Prostate gland (tissue), 2 donors: ENCODE results near the gene CCNH. TPM values are rescaled to one million over a fixed set of nuclear protein-coding genes. Genes with fewer than 3 reads are reported as not detected.

Experiments
- DNase-seq: peaks from one replicate; pipeline ENCODE4 v3.0.0-alpha.2; 2019; ENCODE audit warnings: low spot score
- H3K27ac ChIP-seq, 2 donors: fragments of 200-600 bp; sonication (generic); 2 replicates each; pipeline ENCODE4 v1.5.1; 2017 to 2019
- H3K27me3 ChIP-seq: fragments of 200-600 bp; sonication (generic); replicated peaks from 2 replicates; pipeline ENCODE4 v1.5.1; 2019; ENCODE audit not compliant: insufficient read depth
- H3K36me3 ChIP-seq, 2 donors: fragments of 200-600 bp; sonication (generic); 1 replicate in 1 of 2; 2 replicates in 1 of 2; pipeline versions ENCODE4 v1.5.1 to v1.8.1; 2017 to 2019
- H3K4me1 ChIP-seq: fragments of 200-600 bp; sonication (generic); replicated peaks from 2 replicates; pipeline ENCODE4 v1.5.1; 2019
- H3K4me3 ChIP-seq, 2 donors: fragments of 200-600 bp; sonication (generic); 2 replicates each; pipeline ENCODE4 v1.5.1; 2017 to 2019
- H3K9me3 ChIP-seq: fragments of 200-600 bp; sonication (generic); 2 replicates; pipeline ENCODE4 v1.5.1; 2017
- CTCF ChIP-seq, 4 experiments: fragments of 200-600 bp in 2 of 4; fragments of 450-650 bp in 2 of 4; sonication (generic) in 2 of 4; IDR thresholded peaks; 1 replicate in 3 of 4; 2 replicates in 1 of 4; pipeline ENCODE4 v1.5.1; 2016 to 2019; ENCODE audit warnings: antibody characterized with exemption in 4 of 4, mild to moderate bottlenecking in 2 of 4, moderate library complexity in 2 of 4
- POLR2A ChIP-seq: fragments of 450-650 bp; IDR thresholded peaks from one replicate; pipeline ENCODE4 v1.6.1; 2016; ENCODE audit warnings: antibody characterized with exemption, mild to moderate bottlenecking
- POLR2AphosphoS5 ChIP-seq: sonication (generic); formaldehyde crosslinking; IDR thresholded peaks from one replicate; pipeline ENCODE4 v1.6.1; 2017; ENCODE audit warnings: antibody characterized with exemption
- WGBS: methylation state at CpG from one replicate; pipeline ENCODE4 v1.1.5; 2018; 5-methylcytosine and 5-hydroxymethylcytosine counted together
- intact Hi-C: fragments of 100-400 bp; cut with DNase I; formaldehyde crosslinking; loops from one replicate; pipeline ENCODE4 v1.14.2; 2022
- total RNA-seq, 2 donors: library from RNA; depleted of rRNA; stranded (reverse); fragments of >200 nt; gene quantifications; one replicate each; pipeline ENCODE4 v1.1.0, GENCODE V29; 2016

Gene CCNH
- total RNA-seq, 2 donors from 2014 or later = 62.8 to 87.6 TPM

GRCh38 chr5:87382224-87382623, 30.5 kb downstream of the CCNH start:
- Histone ChIP-seq H3K9me3 (no peaks in the 10 kb centered on the region), H3K36me3 (no peaks in the 10 kb centered on the region), H3K27me3 (no peaks in the 10 kb centered on the region), H3K4me1 (no peaks in the 10 kb centered on the region), H3K4me3 (no peak overlapping the region), H3K27ac (no peak overlapping the region)
- DNase-seq = no peak
- WGBS = 98% methylated on average over 1 of the region's 1 CpG
- TF ChIP-seq CTCF (IDR thresholded peaks at IDR 0.05) (no peak), POLR2AphosphoS5 (no peak), POLR2A (no peak)
- intact Hi-C loops = no loop called here

GRCh38 chr5:87372705-87373104, 40.0 kb downstream of the CCNH start:
- TF ChIP-seq POLR2AphosphoS5 (no peak), POLR2A (no peak), CTCF (IDR thresholded peaks at IDR 0.05) (no peak)
- H3K27ac ChIP-seq = no peak overlapping the region
- 62% methylated on average over 2 of the region's 2 CpGs for whole genome bisulfite sequencing
- intact Hi-C loops = no loop called here
- H3K9me3 ChIP-seq = no peaks in the 10 kb centered on the region
- H3K4me1 ChIP-seq = peaks cover 4% of the 10 kb centered on the region
- H3K36me3 ChIP-seq = no peaks in the 10 kb centered on the region
- H3K4me3 ChIP-seq = no peak overlapping the region
- DNase-seq = no peak
- H3K27me3 ChIP-seq = no peaks in the 10 kb centered on the region

DNA sequence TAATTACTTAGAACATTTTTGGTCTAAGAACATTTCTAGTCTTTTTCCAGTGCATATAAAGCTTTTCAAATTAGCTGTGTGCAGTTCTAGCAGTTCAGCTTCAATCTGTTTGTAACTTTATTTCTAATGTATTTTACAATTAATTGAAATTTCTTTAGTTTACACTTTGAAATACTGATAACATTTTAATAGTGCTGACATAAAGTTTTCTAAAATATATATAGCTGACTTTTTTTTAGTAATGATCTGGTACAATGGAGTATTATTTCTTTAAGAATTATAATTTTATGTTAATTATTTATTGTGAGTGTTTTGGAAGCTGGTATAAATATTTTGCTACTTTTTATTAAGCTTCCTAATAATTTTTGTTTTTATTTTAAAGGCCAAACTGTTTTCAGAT, 43.3 kb downstream of the CCNH start:
- no peaks in the 10 kb centered on the region for H3K27me3 ChIP-seq
- no peak for DNase-seq
- H3K9me3 ChIP-seq = no peaks in the 10 kb centered on the region
- peaks cover 4% of the 10 kb centered on the region for H3K4me1 ChIP-seq
- intact Hi-C loops = no loop called here
- no peak overlapping the region for H3K4me3 ChIP-seq
- H3K27ac ChIP-seq = no peak overlapping the region
- no peaks in the 10 kb centered on the region for H3K36me3 ChIP-seq
- TF ChIP-seq POLR2A (no peak), CTCF (IDR thresholded peaks at IDR 0.05) (no peak), POLR2AphosphoS5 (no peak)

DNA sequence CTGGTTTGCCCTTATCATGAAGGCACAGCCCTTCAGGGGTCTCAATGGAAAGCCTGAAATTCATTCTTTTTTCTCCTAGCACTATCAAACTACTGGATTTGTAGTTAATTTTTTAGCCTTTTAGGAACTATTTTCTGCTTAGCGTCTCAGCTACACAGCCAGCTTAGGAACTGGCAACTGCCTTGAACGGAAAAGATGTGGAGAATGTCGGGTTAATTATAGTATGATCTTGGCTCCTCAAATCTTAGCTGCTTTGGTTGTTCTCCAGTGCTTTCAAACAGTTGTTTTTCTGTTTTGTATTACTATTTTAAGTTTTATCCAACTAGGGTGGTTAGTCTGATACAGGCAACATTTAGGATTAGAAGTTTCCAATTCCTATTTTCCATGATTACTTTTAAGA, 44.1 kb downstream of the CCNH start:
- intact Hi-C loops = no loop called here
- Histone ChIP-seq H3K36me3 (no peaks in the 10 kb centered on the region), H3K4me1 (peaks cover 4% of the 10 kb centered on the region), H3K27ac (no peak overlapping the region), H3K4me3 (no peak overlapping the region), H3K9me3 (no peaks in the 10 kb centered on the region), H3K27me3 (no peaks in the 10 kb centered on the region)
- 89% methylated on average over 3 of the region's 3 CpGs for WGBS
- DNase-seq = no peak
- TF ChIP-seq POLR2A = no peak
- TF ChIP-seq CTCF (IDR thresholded peaks at IDR 0.05) = no peak
- TF ChIP-seq POLR2AphosphoS5 = no peak

DNA sequence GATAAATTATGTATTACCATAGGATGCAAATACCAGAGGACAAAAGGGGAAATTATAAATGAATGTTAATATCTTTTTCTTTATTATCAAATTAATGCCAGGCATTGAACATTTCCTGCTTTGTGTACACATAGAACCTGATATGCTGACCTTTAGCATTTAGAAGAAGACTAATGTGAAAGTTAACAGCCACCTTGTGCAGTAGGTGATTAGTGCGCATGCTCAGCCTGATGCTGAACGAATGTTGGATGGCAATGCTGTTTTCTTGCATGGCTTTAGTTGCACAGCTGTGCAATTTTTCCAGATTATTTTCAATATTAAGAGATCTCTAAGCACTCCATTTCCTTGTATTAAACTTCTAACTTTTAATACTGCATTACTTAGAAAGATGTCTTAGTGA, 45.5 kb downstream of the CCNH start:
- no peak for DNase-seq
- Histone ChIP-seq H3K4me1 (no peaks in the 10 kb centered on the region), H3K4me3 (no peak overlapping the region), H3K36me3 (no peaks in the 10 kb centered on the region), H3K27me3 (no peaks in the 10 kb centered on the region), H3K9me3 (no peaks in the 10 kb centered on the region), H3K27ac (no peak overlapping the region)
- TF ChIP-seq CTCF (IDR thresholded peaks at IDR 0.05) = no peak
- TF ChIP-seq POLR2AphosphoS5 = no peak
- TF ChIP-seq POLR2A = no peak
- WGBS = 97% methylated on average over 2 of the region's 2 CpGs
- intact Hi-C loops = no loop called here
